Esophagus muscularis mucosa (tissue), 4 donors: Measurements from ENCODE around the gene AFMID. TPM values are rescaled to one million over a fixed set of nuclear protein-coding genes. Genes with fewer than 3 reads are reported as not detected.
A peak's percentile ranks its signal among the peaks of the same experiment; 100 is the strongest.

ENCODE experiments used
- DNase-seq: peaks from one replicate; pipeline ENCODE4 v3.0.0-alpha.2; 2017; ENCODE audit errors: extremely low spot score
- H3K27ac ChIP-seq, 4 donors: fragments of 200-600 bp; sonication (generic); replicated peaks in 1 of 4; 1 replicate in 3 of 4; 2 replicates in 1 of 4; pipeline ENCODE4 v1.5.1; 2016 to 2019; ENCODE audit warnings: mild to moderate bottlenecking in 1 of 4
- H3K27me3 ChIP-seq, 4 donors: fragments of 200-600 bp; sonication (generic); one replicate each; pipeline versions ENCODE4 v1.5.1 to v1.6.0; 2016 to 2019
- H3K36me3 ChIP-seq, 4 donors: fragments of 200-600 bp; sonication (generic); one replicate each; pipeline ENCODE4 v1.5.1; 2016 to 2019
- H3K4me1 ChIP-seq, 4 donors: fragments of 200-600 bp; sonication (generic); one replicate each; pipeline ENCODE4 v1.5.1; 2016 to 2019
- H3K4me3 ChIP-seq, 4 donors: fragments of 200-600 bp; sonication (generic); 1 replicate in 2 of 4; 2 replicates in 2 of 4; pipeline ENCODE4 v1.5.1; 2016 to 2019; ENCODE audit warnings: mild to moderate bottlenecking in 4 of 4, moderate library complexity in 1 of 4
- H3K9me3 ChIP-seq, 4 donors: fragments of 200-600 bp; sonication (generic); 1 replicate in 3 of 4; 2 replicates in 1 of 4; pipeline ENCODE4 v1.5.1; 2016 to 2019
- EP300 ChIP-seq: sonication (generic); formaldehyde crosslinking; IDR thresholded peaks from one replicate; pipeline ENCODE4 v1.6.1; 2017; ENCODE audit warnings: antibody characterized with exemption
- POLR2A ChIP-seq: fragments of 450-650 bp; IDR thresholded peaks from one replicate; pipeline ENCODE4 v1.6.1; 2017; ENCODE audit warnings: antibody characterized with exemption, moderate library complexity, mild to moderate bottlenecking, low read depth
- POLR2AphosphoS5 ChIP-seq, 2 donors: sonication (generic); formaldehyde crosslinking; IDR thresholded peaks; one replicate each; pipeline ENCODE4 v1.6.1; 2017; ENCODE audit warnings: antibody characterized with exemption in 2 of 2
- WGBS: methylation state at CpG from one replicate; pipeline ENCODE4 v1.1.5; 2018; 5-methylcytosine and 5-hydroxymethylcytosine counted together
- intact Hi-C: fragments of 100-400 bp; cut with DNase I; formaldehyde crosslinking; loops from one replicate; pipeline ENCODE4 v1.15.1; 2023
- total RNA-seq, 4 donors: library from RNA; depleted of rRNA; stranded (reverse); fragments of >200 nt; gene quantifications; one replicate each; pipeline versions ENCODE4 v1.1.0 to v1.2.1, GENCODE V29; 2016
- TF ChIP-seq, protein P1 (sequence below), 3 experiments: fragments of 200-600 bp in 2 of 3; fragments of 450-650 bp in 1 of 3; sonication (generic) in 2 of 3; IDR thresholded peaks; one replicate each; pipeline ENCODE4 v1.5.1; 2017 to 2019; ENCODE audit warnings: antibody characterized with exemption in 3 of 3, mild to moderate bottlenecking in 2 of 3, moderate library complexity in 1 of 3

AFMID gene
- total RNA-seq, 4 donors from 2014 or later = 15.7 to 44.3 (median 25.4) TPM

DNA sequence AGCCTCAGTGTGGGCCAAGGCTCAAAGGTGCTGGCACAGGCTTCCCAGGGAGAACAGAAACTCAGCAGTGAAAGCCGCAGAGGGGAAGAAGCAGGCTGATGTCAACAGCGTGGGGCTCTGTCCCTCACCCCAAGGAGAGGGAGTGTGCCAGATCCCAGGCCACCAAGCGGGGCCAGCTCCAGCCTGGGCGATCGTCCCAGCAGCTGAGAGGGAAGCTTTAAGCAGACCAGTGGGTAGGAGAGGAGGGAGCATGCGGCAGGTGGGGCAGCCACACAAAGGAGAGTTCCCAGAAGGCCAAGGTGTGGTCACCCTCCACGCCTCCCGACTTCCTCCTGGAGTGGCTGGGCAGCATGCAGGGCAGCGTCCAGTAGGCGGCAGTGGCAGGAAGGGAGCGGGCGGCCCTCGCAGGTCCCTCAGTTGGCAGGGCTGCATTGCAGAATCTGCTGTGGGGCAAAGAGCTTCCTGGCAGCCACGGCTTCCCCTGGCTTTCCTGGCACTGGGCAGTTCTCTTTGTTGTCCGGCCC, 12.8 kb upstream of the AFMID start:
- Histone ChIP-seq H3K4me3 (no peak overlapping the region), H3K4me1 (peaks cover 74 to 100% (median 99%) of the 10 kb centered on the region in 4 donors), H3K27ac (peak overlapping the region; percentile 83 to 98 (median 90)), H3K36me3 (peaks cover 0 to 29% (median 22%) of the 10 kb centered on the region in 4 donors), H3K27me3 (no peaks in the 10 kb centered on the region), H3K9me3 (no peaks in the 10 kb centered on the region)
- intact Hi-C loops = loop anchor here (5.0 kb wide), 2 partner anchors 62 to 183 kb away; no protein-coding TSS in a partner anchor
- TF ChIP-seq POLR2AphosphoS5 (IDR thresholded peaks at IDR 0.05) (peak; percentile 76 to 85), POLR2A (no peak)
- TF ChIP-seq, protein P1, sequence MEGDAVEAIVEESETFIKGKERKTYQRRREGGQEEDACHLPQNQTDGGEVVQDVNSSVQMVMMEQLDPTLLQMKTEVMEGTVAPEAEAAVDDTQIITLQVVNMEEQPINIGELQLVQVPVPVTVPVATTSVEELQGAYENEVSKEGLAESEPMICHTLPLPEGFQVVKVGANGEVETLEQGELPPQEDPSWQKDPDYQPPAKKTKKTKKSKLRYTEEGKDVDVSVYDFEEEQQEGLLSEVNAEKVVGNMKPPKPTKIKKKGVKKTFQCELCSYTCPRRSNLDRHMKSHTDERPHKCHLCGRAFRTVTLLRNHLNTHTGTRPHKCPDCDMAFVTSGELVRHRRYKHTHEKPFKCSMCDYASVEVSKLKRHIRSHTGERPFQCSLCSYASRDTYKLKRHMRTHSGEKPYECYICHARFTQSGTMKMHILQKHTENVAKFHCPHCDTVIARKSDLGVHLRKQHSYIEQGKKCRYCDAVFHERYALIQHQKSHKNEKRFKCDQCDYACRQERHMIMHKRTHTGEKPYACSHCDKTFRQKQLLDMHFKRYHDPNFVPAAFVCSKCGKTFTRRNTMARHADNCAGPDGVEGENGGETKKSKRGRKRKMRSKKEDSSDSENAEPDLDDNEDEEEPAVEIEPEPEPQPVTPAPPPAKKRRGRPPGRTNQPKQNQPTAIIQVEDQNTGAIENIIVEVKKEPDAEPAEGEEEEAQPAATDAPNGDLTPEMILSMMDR (IDR thresholded peaks at IDR 0.05) = peak; percentile 52 to 77 (median 76)
- peak; percentile 95 for DNase-seq
- 12% methylated on average over 10 of the region's 15 CpGs for WGBS

DNA sequence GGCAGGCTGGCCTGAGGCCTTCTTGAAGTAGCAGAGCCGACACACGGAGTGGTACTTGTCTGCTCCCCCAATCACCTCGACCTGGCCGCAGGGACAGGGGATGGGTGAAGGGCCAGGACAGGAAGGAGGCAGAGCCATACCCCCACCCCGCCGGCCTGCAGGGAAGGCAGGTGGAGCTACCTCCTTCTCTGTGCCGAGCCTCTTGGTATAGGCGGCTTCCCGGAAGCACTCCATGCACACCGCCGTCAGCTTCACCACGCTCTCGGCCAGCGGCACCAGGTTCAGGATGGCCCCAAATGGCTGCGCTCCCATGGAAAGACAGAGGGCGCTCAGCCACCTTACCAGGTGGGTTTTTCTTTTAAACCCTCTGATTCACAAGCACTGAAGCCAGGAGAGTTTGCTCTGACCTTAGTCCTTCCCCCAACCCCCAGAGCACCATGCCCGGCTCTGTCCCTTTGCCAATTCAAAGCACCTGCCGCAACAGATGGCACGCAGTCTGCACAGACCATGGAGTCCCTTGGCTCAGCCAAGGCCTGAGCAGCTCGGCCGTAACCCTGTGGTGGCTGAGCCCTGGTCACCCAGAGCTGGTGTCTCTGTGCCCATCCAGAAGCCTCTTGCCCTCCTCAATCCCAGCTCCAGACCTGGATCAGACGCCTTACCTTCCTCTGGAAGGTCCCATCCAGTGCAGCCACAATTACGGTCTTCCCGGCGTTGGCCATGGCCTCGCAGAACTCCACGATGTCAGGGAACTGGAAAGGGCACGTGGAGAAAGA, 12.1 kb upstream of the AFMID start:
- WGBS = 74% methylated on average over 18 of the region's 28 CpGs
- no peak for TF ChIP-seq EP300
- TF ChIP-seq, protein P1 (IDR thresholded peaks at IDR 0.05) = no peak
- no peak for TF ChIP-seq POLR2A
- TF ChIP-seq POLR2AphosphoS5 (IDR thresholded peaks at IDR 0.05) = peak in 1 of 2 donors; percentile 36
- intact Hi-C loops = loop anchor here (5.0 kb wide), 2 partner anchors 63 to 182 kb away; no protein-coding TSS in a partner anchor
- Histone ChIP-seq H3K4me3 (no peak overlapping the region), H3K36me3 (peaks cover 0 to 27% (median 22%) of the 10 kb centered on the region in 4 donors), H3K27me3 (no peaks in the 10 kb centered on the region), H3K4me1 (peaks cover 72 to 100% (median 99%) of the 10 kb centered on the region in 4 donors), H3K27ac (peak overlapping the region; percentile 83 to 98 (median 90)), H3K9me3 (no peaks in the 10 kb centered on the region)
- DNase-seq = no peak

DNA sequence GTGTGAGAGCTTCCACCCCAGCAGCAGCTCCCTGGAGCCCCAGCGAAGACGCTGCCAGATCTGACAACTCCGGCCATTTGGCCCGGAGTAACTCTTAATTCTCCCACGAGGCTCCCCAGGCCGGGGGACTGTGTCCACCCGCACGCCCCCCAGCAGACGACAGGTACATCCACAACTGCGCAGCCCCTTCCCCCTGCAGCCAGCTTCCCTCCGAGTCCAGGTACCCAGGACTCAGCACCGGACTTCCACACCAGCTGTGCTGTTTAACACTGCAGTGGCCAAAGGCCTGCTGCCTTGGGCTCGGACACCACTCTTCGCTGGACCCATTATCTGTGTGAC, 11.6 kb upstream of the AFMID start:
- 50% methylated on average over 11 of the region's 14 CpGs for WGBS
- intact Hi-C loops = no loop called here
- no peak for DNase-seq
- Histone ChIP-seq H3K36me3 (peaks cover 0 to 23% (median 19%) of the 10 kb centered on the region in 4 donors), H3K4me1 (peaks cover 71 to 100% (median 99%) of the 10 kb centered on the region in 4 donors), H3K9me3 (no peaks in the 10 kb centered on the region), H3K27me3 (no peaks in the 10 kb centered on the region), H3K27ac (peak overlapping the region; percentile 83 to 98 (median 90)), H3K4me3 (no peak overlapping the region)
- no peak for TF ChIP-seq POLR2A
- TF ChIP-seq POLR2AphosphoS5 (IDR thresholded peaks at IDR 0.05) = no peak

DNA sequence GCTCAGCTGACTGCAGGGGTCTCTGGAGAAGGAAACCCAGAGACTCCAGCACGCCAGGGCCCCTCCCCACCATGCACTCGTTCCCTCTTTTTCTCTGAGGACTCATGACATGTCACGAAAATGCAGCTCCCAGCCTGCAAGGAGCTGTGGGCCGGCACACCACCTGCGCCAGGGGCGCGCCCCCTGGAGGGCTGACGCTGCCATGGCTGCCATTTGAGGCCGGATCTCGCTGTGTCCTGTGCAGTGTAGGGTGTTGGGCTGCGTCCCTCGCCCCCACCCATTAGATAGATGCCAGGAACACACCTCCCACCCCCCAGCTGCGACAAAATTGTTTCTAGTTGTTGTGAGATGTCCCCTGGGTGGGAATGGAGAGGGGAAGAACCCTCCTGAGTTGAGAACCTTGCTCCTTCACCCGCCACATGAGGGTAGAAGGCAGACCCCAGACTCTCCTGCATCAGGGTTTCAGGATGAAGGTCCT, 10.6 kb upstream of the AFMID start:
- Histone ChIP-seq H3K4me3 (no peak overlapping the region), H3K36me3 (peaks cover 0 to 13% (median 9%) of the 10 kb centered on the region in 4 donors), H3K27me3 (no peaks in the 10 kb centered on the region), H3K9me3 (no peaks in the 10 kb centered on the region), H3K4me1 (peaks cover 61 to 100% (median 99%) of the 10 kb centered on the region in 4 donors), H3K27ac (peak overlapping the region; percentile 83 to 98 (median 90))
- no peak for DNase-seq
- TF ChIP-seq EP300 = no peak
- TF ChIP-seq POLR2A = no peak
- TF ChIP-seq, protein P1 (IDR thresholded peaks at IDR 0.05) = peak; percentile 83 to 91 (median 85)
- peak; percentile 28 to 75 for TF ChIP-seq POLR2AphosphoS5 (IDR thresholded peaks at IDR 0.05)
- WGBS = 26% methylated on average over 9 of the region's 14 CpGs
- intact Hi-C loops = no loop called here

DNA sequence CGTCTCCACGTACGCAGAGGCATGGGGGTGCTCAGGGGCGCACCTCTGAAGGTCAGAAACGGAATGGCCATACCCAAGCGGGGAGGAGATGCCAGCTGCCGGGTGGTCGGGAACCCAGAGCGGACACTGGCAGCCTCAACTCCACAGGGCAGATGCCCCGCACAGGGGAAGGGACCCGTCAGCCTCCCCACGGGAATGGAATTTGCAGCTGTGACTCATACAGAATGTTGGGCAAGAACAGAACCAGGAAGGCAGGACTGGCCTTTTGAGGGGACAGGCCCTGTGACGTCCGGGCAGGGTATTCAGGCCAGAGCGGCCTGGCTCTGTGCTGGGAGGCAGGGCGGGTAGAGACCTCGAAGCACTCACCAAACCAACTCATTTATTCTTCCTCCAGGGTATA, 7.8 kb upstream of the AFMID start:
- intact Hi-C loops = no loop called here
- peak overlapping the region in 3 of 4 donors; percentile 9 to 38 (median 16) for H3K4me3 ChIP-seq
- WGBS = 25% methylated on average over 4 of the region's 17 CpGs
- TF ChIP-seq POLR2AphosphoS5 (IDR thresholded peaks at IDR 0.05) (peak; percentile 87 to 92), POLR2A (peak; percentile 26), EP300 (peak; percentile 57)
- TF ChIP-seq, protein P1 (IDR thresholded peaks at IDR 0.05) = no peak
- H3K4me1 ChIP-seq = peaks cover 33 to 100% (median 95%) of the 10 kb centered on the region in 4 donors
- no peaks in the 10 kb centered on the region for H3K9me3 ChIP-seq
- no peak for DNase-seq
- no peaks in the 10 kb centered on the region for H3K36me3 ChIP-seq
- no peaks in the 10 kb centered on the region for H3K27me3 ChIP-seq
- peak overlapping the region; percentile 83 to 98 (median 90) for H3K27ac ChIP-seq
